Stimulated activated naive CD8-positive, alpha-beta T cell treated with anti-CD3 and anti-CD28 coated beads, Interleukin-15, amount 100 ng/mL, for 72 hours (primary cell): ENCODE measurements around the gene FMNL3.

Experiments used
- ATAC-seq: fragments of 150-1000 bp; cut with Tn5 transposase; 2 replicates; pipeline ENCODE4 v1.10.0; 2021; ENCODE audit warnings: mild to moderate bottlenecking, moderate library complexity
- DNase-seq, 2 donors: peaks; one replicate each; pipeline ENCODE4 v3.0.0; 2021 to 2022
- H3K27ac Mint-ChIP-seq, 2 donors: one replicate each; pipeline ENCODE4 v1.8.0; 2022; ENCODE audit warnings: mild to moderate bottlenecking in 2 of 2, mixed read lengths in 2 of 2, moderate library complexity in 2 of 2
- H3K27me3 Mint-ChIP-seq: one replicate; pipeline ENCODE4 v1.8.0; 2022; ENCODE audit warnings: mixed read lengths
- H3K4me1 Mint-ChIP-seq: one replicate; pipeline ENCODE4 v1.8.0; 2022; ENCODE audit warnings: mild to moderate bottlenecking, mixed read lengths
- H3K4me3 Mint-ChIP-seq, 2 donors: one replicate each; pipeline ENCODE4 v1.8.0; 2022; ENCODE audit warnings: mild to moderate bottlenecking in 2 of 2, mixed read lengths in 2 of 2, moderate library complexity in 1 of 2
- H3K9me3 Mint-ChIP-seq, 2 donors: one replicate each; pipeline ENCODE4 v1.8.0; 2022; ENCODE audit warnings: mixed read lengths in 2 of 2

The FMNL3 gene

GRCh38 chr12:49672301-49673217 is 34.6 kb downstream of the FMNL3 start:
- H3K27ac Mint-ChIP-seq: peak overlapping the region; percentile 94 to 96
- peak overlapping the region; percentile 24 to 60 for H3K4me3 Mint-ChIP-seq
- no peaks in the 10 kb centered on the region for H3K9me3 Mint-ChIP-seq
- H3K4me1 Mint-ChIP-seq: peaks cover 97% of the 10 kb centered on the region
- no peak for ATAC-seq
- H3K27me3 Mint-ChIP-seq: no peaks in the 10 kb centered on the region
- no peak for DNase-seq

GRCh38 chr12:49671031-49671765 is 36.0 kb downstream of the FMNL3 start:
- peak overlapping the region; percentile 60 to 83 for H3K4me3 Mint-ChIP-seq
- H3K9me3 Mint-ChIP-seq: no peaks in the 10 kb centered on the region
- peak; percentile 86 for ATAC-seq
- DNase-seq: peak; percentile 39 to 61
- no peaks in the 10 kb centered on the region for H3K27me3 Mint-ChIP-seq
- H3K27ac Mint-ChIP-seq: peak overlapping the region; percentile 94
- peaks cover 99% of the 10 kb centered on the region for H3K4me1 Mint-ChIP-seq

GRCh38 chr12:49669796-49670195 is 37.4 kb downstream of the FMNL3 start:
- H3K4me3 Mint-ChIP-seq: peak overlapping the region; percentile 3 to 14

GRCh38 chr12:49667325-49668090 is 39.7 kb downstream of the FMNL3 start:
- no peaks in the 10 kb centered on the region for H3K9me3 Mint-ChIP-seq
- ATAC-seq (peak; percentile 45), DNase-seq (no peak)
- peak overlapping the region in 1 of 2 donors; percentile 21 for H3K4me3 Mint-ChIP-seq
- peaks cover 99% of the 10 kb centered on the region for H3K4me1 Mint-ChIP-seq
- H3K27ac Mint-ChIP-seq: peak overlapping the region; percentile 28 to 91
- H3K27me3 Mint-ChIP-seq: no peaks in the 10 kb centered on the region

More at GRCh38 chr12:49669796-49670195, 37.4 kb downstream of the FMNL3 start:
- Mint-ChIP-seq H3K9me3 (no peaks in the 10 kb centered on the region), H3K27ac (peak overlapping the region; percentile 8 to 97), H3K4me1 (peaks cover 99% of the 10 kb centered on the region), H3K27me3 (no peaks in the 10 kb centered on the region)
- DNase-seq (no peak), ATAC-seq (no peak)

- H3K4me3 Mint-ChIP-seq: no peak overlapping the region
- no peaks in the 10 kb centered on the region for H3K9me3 Mint-ChIP-seq
- no peak for ATAC-seq
- DNase-seq: no peak
- no peaks in the 10 kb centered on the region for H3K27me3 Mint-ChIP-seq
- no peak overlapping the region for H3K27ac Mint-ChIP-seq
- peaks cover 99% of the 10 kb centered on the region for H3K4me1 Mint-ChIP-seq
These were observed 41.0 kb downstream of the FMNL3 start for GRCh38 chr12:49666176-49666575.

GRCh38 chr12:49665384-49665783 is 41.8 kb downstream of the FMNL3 start:
- H3K27ac Mint-ChIP-seq: peak overlapping the region; percentile 52 to 70
- no peak for ATAC-seq

GRCh38 chr12:49664591-49665239 is 42.5 kb downstream of the FMNL3 start:
- Mint-ChIP-seq H3K4me3 (peak overlapping the region in 1 of 2 donors; percentile 16), H3K27ac (peak overlapping the region in 1 of 2 donors; percentile 74), H3K9me3 (no peaks in the 10 kb centered on the region), H3K27me3 (no peaks in the 10 kb centered on the region), H3K4me1 (peaks cover 93% of the 10 kb centered on the region)
- no peak for DNase-seq
- no peak for ATAC-seq

More at GRCh38 chr12:49665384-49665783, 41.8 kb downstream of the FMNL3 start:
- H3K27me3 Mint-ChIP-seq: no peaks in the 10 kb centered on the region
- H3K9me3 Mint-ChIP-seq: no peaks in the 10 kb centered on the region
- H3K4me1 Mint-ChIP-seq: peaks cover 99% of the 10 kb centered on the region
- H3K4me3 Mint-ChIP-seq: no peak overlapping the region
- DNase-seq: no peak

- DNase-seq: no peak
- no peaks in the 10 kb centered on the region for H3K9me3 Mint-ChIP-seq
- no peaks in the 10 kb centered on the region for H3K27me3 Mint-ChIP-seq
- peaks cover 88% of the 10 kb centered on the region for H3K4me1 Mint-ChIP-seq
- peak overlapping the region in 1 of 2 donors; percentile 77 for H3K4me3 Mint-ChIP-seq
- peak overlapping the region in 1 of 2 donors; percentile 74 for H3K27ac Mint-ChIP-seq
- no peak for ATAC-seq
These were observed 43.0 kb downstream of the FMNL3 start for GRCh38 chr12:49664167-49664566.

GRCh38 chr12:49662998-49663843 is 44.0 kb downstream of the FMNL3 start:
- peak overlapping the region; percentile 95 for H3K27ac Mint-ChIP-seq
- peak; percentile 60 to 75 for DNase-seq
- peak; percentile 95 for ATAC-seq
- H3K27me3 Mint-ChIP-seq: no peaks in the 10 kb centered on the region
- no peaks in the 10 kb centered on the region for H3K9me3 Mint-ChIP-seq
- peak overlapping the region; percentile 72 to 77 for H3K4me3 Mint-ChIP-seq
- H3K4me1 Mint-ChIP-seq: peaks cover 78% of the 10 kb centered on the region

GRCh38 chr12:49661746-49662145 is 45.5 kb downstream of the FMNL3 start:
- Mint-ChIP-seq H3K27ac (peak overlapping the region; percentile 95), H3K4me1 (peaks cover 73% of the 10 kb centered on the region), H3K9me3 (no peaks in the 10 kb centered on the region), H3K4me3 (peak overlapping the region; percentile 70 to 77), H3K27me3 (no peaks in the 10 kb centered on the region)
- ATAC-seq (no peak), DNase-seq (no peak)

- DNase-seq (no peak), ATAC-seq (peak; percentile 79)
- H3K27me3 Mint-ChIP-seq: no peaks in the 10 kb centered on the region
- H3K4me3 Mint-ChIP-seq: peak overlapping the region; percentile 70 to 77
- no peaks in the 10 kb centered on the region for H3K9me3 Mint-ChIP-seq
- H3K4me1 Mint-ChIP-seq: peaks cover 74% of the 10 kb centered on the region
- H3K27ac Mint-ChIP-seq: peak overlapping the region; percentile 31 to 95
These were observed 46.0 kb downstream of the FMNL3 start for GRCh38 chr12:49661191-49661590.

GRCh38 chr12:49659753-49660152 is 47.5 kb downstream of the FMNL3 start:
- H3K9me3 Mint-ChIP-seq: no peaks in the 10 kb centered on the region
- H3K4me3 Mint-ChIP-seq: no peak overlapping the region

GRCh38 chr12:49658276-49658675 is 48.9 kb downstream of the FMNL3 start:
- Mint-ChIP-seq H3K27ac (peak overlapping the region in 1 of 2 donors; percentile 8), H3K9me3 (no peaks in the 10 kb centered on the region), H3K4me1 (peaks cover 55% of the 10 kb centered on the region), H3K4me3 (no peak overlapping the region), H3K27me3 (no peaks in the 10 kb centered on the region)
- DNase-seq (no peak), ATAC-seq (no peak)

More at GRCh38 chr12:49659753-49660152, 47.5 kb downstream of the FMNL3 start:
- DNase-seq: no peak
- no peaks in the 10 kb centered on the region for H3K27me3 Mint-ChIP-seq
- H3K27ac Mint-ChIP-seq: no peak overlapping the region
- ATAC-seq: no peak
- H3K4me1 Mint-ChIP-seq: peaks cover 70% of the 10 kb centered on the region
